ENCODE measurements around the gene SYNPO2.

DNA sequence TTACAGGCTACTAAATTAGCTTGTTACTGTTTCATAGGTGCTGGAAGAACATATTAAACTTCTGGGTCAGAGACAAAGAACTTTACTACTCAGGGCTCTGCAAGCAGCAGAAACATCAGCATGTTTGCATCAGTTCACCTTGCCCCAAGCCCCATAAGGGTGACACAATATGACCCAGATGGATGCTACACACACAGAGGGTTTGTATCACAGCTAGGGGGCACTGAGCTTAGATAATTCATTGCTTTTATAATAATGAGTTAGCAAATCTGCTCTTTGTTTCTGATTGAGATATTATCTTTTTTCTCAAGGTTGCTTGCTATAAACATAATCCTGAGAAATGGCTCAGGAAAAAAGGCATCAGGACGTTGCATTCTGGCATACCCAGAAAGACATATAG, 4.8 kb upstream of the SYNPO2 start:
- TF ChIP-seq, protein P1, sequence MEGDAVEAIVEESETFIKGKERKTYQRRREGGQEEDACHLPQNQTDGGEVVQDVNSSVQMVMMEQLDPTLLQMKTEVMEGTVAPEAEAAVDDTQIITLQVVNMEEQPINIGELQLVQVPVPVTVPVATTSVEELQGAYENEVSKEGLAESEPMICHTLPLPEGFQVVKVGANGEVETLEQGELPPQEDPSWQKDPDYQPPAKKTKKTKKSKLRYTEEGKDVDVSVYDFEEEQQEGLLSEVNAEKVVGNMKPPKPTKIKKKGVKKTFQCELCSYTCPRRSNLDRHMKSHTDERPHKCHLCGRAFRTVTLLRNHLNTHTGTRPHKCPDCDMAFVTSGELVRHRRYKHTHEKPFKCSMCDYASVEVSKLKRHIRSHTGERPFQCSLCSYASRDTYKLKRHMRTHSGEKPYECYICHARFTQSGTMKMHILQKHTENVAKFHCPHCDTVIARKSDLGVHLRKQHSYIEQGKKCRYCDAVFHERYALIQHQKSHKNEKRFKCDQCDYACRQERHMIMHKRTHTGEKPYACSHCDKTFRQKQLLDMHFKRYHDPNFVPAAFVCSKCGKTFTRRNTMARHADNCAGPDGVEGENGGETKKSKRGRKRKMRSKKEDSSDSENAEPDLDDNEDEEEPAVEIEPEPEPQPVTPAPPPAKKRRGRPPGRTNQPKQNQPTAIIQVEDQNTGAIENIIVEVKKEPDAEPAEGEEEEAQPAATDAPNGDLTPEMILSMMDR (IDR thresholded peaks at IDR 0.05; ENCODE audit: insufficient read depth, low read length, poor library complexity, severe bottlenecking) = no peak
- TF ChIP-seq EZH2phosphoT487 (conservative IDR thresholded peaks at IDR 0.05; ENCODE audit: low read length) = no peak
